ENCODE measurements around the gene TXNDC12. TPM values are rescaled to one million over a fixed set of nuclear protein-coding genes. Genes with fewer than 3 reads are reported as not detected.

Gene TXNDC12
- total and polyA plus RNA-seq, 9 of the 15 experiments (the other 6 are each of a cell fraction or from before 2014, with no cell fraction given) = 17.0 to 60.8 (median 37.8) TPM

DNA sequence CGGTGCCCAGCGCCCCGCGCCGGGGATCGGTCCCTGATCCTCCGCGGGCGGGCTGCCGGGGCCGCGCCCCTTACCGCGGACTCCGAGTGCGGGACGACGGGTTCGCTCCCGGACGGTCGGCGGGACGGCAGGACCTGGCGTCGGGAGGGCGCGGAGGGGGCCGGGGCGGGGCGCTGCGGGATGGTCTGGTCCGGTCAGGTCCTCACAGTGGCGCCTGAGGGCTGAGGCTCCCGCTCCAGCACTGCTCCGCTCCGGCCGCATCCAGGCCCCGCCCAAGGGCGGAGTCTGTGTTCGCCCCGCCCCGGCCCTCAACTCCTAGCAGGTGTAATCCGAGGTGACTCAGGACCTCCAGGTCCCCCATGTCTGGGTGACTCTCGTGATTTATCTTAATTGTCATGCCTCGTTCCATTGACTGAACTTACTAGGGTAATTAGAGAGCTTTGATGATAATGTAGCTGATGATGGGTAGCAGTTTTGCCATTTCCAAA lies 64.5 kb downstream of the TXNDC12 start, which contains the start of gene RAB3B (continued):
- TF ChIP-seq, protein P1, sequence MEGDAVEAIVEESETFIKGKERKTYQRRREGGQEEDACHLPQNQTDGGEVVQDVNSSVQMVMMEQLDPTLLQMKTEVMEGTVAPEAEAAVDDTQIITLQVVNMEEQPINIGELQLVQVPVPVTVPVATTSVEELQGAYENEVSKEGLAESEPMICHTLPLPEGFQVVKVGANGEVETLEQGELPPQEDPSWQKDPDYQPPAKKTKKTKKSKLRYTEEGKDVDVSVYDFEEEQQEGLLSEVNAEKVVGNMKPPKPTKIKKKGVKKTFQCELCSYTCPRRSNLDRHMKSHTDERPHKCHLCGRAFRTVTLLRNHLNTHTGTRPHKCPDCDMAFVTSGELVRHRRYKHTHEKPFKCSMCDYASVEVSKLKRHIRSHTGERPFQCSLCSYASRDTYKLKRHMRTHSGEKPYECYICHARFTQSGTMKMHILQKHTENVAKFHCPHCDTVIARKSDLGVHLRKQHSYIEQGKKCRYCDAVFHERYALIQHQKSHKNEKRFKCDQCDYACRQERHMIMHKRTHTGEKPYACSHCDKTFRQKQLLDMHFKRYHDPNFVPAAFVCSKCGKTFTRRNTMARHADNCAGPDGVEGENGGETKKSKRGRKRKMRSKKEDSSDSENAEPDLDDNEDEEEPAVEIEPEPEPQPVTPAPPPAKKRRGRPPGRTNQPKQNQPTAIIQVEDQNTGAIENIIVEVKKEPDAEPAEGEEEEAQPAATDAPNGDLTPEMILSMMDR (IDR thresholded peaks at IDR 0.05 in 2 of 3, conservative IDR thresholded peaks at IDR 0.05 in 1 of 3; ENCODE audit: insufficient read depth in 2 of 3, low read depth in 1 of 3, low read length in 3 of 3) = 0 out of 6 replicates have a peak, but pooled peaks of 1 of the 3 experiments have one; percentile 9
- TF ChIP-seq NR2F6 (CRISPR knock-in tag; IDR thresholded peaks at IDR 0.05) (no peak), LCOR (CRISPR knock-in tag; IDR thresholded peaks at IDR 0.05) (no peak), CTBP1 (IDR thresholded peaks at IDR 0.05; ENCODE audit: borderline replicate concordance) (peak; percentile 57; the same call in 1 of the 2 replicates), NFE2L1 (tag; IDR thresholded peaks at IDR 0.05; ENCODE audit: borderline replicate concordance, low read depth) (no peak), HMGN3 (IDR thresholded peaks at IDR 0.05; ENCODE audit: borderline replicate concordance, extremely low read depth, insufficient read length, low read depth, low read length) (peak; percentile 62), SPI1 (IDR thresholded peaks at IDR 0.05; ENCODE audit: borderline replicate concordance, low read depth, low read length) (no peak), DMBX1 (CRISPR knock-in tag; IDR thresholded peaks at IDR 0.05; ENCODE audit: borderline replicate concordance) (no peak), ZNF24 (IDR thresholded peaks at IDR 0.05) (no peak), CCNT2 (IDR thresholded peaks at IDR 0.05; ENCODE audit: borderline replicate concordance, extremely low read depth, insufficient read length, low read depth, low read length) (peak; percentile 43), KAT7 (CRISPR knock-in tag; IDR thresholded peaks at IDR 0.05; ENCODE audit: borderline replicate concordance) (0 out of 2 replicates have a peak, but pooled peaks have one; percentile 41), MAZ (CRISPR knock-in tag; conservative IDR thresholded peaks at IDR 0.05 in 1 of 2, IDR thresholded peaks at IDR 0.05 in 1 of 2) (peak; percentile 63 to 77; a peak in 3 of 4 replicates), PHTF2 (CRISPR knock-in tag; IDR thresholded peaks at IDR 0.05) (no peak), RB1 (IDR thresholded peaks at IDR 0.05; ENCODE audit: low read depth) (peak; percentile 71)
- TF ChIP-seq, protein P2, sequence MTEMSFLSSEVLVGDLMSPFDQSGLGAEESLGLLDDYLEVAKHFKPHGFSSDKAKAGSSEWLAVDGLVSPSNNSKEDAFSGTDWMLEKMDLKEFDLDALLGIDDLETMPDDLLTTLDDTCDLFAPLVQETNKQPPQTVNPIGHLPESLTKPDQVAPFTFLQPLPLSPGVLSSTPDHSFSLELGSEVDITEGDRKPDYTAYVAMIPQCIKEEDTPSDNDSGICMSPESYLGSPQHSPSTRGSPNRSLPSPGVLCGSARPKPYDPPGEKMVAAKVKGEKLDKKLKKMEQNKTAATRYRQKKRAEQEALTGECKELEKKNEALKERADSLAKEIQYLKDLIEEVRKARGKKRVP (CRISPR knock-in tag; IDR thresholded peaks at IDR 0.05) = no peak
- TF ChIP-seq, protein P3, sequence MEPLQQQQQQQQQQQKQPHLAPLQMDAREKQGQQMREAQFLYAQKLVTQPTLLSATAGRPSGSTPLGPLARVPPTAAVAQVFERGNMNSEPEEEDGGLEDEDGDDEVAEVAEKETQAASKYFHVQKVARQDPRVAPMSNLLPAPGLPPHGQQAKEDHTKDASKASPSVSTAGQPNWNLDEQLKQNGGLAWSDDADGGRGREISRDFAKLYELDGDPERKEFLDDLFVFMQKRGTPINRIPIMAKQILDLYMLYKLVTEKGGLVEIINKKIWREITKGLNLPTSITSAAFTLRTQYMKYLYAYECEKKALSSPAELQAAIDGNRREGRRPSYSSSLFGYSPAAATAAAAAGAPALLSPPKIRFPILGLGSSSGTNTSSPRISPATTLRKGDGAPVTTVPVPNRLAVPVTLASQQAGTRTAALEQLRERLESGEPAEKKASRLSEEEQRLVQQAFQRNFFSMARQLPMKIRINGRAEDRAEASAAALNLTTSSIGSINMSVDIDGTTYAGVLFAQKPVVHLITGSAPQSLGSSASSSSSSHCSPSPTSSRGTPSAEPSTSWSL (CRISPR knock-in tag; IDR thresholded peaks at IDR 0.05; ENCODE audit: borderline replicate concordance) = no peak
- TF ChIP-seq, protein P4, sequence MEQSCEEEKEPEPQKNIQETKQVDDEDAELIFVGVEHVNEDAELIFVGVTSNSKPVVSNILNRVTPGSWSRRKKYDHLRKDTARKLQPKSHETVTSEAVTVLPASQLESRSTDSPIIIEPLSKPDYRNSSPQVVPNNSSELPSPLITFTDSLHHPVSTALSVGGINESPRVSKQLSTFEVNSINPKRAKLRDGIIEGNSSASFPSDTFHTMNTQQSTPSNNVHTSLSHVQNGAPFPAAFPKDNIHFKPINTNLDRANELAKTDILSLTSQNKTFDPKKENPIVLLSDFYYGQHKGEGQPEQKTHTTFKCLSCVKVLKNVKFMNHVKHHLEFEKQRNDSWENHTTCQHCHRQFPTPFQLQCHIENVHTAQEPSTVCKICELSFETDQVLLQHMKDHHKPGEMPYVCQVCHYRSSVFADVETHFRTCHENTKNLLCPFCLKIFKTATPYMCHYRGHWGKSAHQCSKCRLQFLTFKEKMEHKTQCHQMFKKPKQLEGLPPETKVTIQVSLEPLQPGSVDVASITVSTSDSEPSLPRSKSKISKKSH (CRISPR knock-in tag; IDR thresholded peaks at IDR 0.05) = no peak
- TF ChIP-seq, protein P5, sequence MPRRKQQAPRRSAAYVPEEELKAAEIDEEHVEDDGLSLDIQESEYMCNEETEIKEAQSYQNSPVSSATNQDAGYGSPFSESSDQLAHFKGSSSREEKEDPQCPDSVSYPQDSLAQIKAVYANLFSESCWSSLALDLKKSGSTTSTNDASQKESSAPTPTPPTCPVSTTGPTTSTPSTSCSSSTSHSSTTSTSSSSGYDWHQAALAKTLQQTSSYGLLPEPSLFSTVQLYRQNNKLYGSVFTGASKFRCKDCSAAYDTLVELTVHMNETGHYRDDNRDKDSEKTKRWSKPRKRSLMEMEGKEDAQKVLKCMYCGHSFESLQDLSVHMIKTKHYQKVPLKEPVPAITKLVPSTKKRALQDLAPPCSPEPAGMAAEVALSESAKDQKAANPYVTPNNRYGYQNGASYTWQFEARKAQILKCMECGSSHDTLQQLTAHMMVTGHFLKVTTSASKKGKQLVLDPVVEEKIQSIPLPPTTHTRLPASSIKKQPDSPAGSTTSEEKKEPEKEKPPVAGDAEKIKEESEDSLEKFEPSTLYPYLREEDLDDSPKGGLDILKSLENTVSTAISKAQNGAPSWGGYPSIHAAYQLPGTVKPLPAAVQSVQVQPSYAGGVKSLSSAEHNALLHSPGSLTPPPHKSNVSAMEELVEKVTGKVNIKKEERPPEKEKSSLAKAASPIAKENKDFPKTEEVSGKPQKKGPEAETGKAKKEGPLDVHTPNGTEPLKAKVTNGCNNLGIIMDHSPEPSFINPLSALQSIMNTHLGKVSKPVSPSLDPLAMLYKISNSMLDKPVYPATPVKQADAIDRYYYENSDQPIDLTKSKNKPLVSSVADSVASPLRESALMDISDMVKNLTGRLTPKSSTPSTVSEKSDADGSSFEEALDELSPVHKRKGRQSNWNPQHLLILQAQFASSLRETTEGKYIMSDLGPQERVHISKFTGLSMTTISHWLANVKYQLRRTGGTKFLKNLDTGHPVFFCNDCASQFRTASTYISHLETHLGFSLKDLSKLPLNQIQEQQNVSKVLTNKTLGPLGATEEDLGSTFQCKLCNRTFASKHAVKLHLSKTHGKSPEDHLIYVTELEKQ (CRISPR knock-in tag; IDR thresholded peaks at IDR 0.05) = no peak
